HG03139 (cell line): ENCODE data around the gene SCAMP4.
A peak's percentile ranks its signal among the peaks of the same experiment; 100 is the strongest.
"Not testable (repeated sequence)": the region's sequence is repeated elsewhere in the genome, so short reads cannot be mapped to it uniquely, and the experiment has no call there.

Experiments used
- ATAC-seq: cut with Tn5 transposase; IDR thresholded peaks from one replicate; pipeline ENCODE4 v1.9.1; 2021; ENCODE audit not compliant: unreplicated experiment

SCAMP4 gene

DNA sequence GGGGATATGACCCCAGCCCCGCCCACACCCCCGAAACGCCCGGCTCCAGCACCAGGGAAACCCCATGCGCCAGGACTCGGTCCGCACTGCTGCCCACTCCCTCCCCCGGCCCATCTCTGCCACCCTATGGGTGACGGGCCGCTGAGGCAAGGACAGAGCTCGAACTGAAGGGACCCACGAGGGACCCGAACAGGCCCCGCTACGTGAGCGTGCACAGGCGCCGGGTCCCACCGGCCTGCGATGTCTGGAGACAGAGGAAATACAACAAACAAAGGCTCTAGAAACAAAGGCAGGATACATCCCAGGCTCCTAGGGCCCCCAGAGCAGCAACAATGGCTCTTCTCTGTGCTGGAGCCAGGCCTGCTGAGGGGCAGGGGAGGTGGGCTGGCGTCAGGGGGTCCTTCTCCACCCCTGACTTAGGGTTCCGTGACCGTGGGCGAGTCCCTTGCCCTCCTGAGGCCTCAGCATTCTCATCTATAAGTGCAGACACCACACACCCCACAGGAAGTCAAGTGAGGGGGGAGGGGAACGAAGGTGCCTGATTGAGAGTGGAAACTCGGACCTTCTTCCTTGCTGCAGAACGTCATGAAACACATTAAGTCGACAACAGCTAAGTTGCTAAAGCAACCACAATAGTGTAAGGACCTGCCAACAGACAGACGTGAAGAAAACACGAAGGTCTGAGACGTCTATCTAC is 23.0 kb upstream of the SCAMP4 start:
- ATAC-seq, result no peak

DNA sequence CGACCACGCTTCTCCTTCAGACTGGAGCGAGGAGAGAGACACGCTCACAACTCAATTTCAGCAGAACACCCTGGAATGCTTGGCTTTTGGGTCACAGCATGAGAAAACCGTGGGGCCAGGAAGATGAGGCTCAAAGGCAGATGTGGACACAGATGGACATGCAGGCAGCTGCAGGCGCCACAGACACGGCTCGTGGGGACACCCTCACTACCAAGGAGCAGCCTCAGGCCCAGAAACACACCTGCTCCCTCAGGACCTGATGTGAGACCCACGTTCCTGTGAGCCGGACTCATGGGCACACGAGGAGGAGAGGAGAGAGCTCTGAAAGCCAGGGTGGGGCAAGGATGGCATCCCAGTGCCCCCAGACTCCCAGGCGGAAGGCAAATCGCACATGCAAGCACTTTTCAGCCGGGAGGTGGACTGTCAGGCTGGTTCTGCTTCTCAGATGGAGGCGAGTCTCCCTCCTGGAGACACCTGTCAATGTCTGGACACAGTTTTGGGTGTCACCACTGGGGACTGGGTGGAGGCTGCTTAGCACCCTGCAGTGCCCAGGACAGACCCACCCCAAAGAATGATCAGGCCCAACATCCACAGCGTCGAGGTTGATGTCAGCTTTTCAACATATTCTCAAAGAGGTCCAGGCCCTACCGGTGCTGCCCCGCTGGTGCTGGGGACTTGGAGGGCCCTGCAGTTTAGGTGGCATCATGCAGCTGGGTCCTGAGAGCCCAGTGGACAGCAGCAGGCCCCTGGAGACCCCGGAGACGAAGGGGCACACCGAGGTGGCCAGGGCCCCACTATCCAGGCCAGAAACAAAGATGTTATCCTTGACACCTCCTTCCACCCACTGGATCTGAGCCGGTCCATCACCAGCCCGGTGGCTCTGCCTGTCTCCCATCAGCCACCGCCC is 22.2 kb upstream of the SCAMP4 start:
- no peak for ATAC-seq

DNA sequence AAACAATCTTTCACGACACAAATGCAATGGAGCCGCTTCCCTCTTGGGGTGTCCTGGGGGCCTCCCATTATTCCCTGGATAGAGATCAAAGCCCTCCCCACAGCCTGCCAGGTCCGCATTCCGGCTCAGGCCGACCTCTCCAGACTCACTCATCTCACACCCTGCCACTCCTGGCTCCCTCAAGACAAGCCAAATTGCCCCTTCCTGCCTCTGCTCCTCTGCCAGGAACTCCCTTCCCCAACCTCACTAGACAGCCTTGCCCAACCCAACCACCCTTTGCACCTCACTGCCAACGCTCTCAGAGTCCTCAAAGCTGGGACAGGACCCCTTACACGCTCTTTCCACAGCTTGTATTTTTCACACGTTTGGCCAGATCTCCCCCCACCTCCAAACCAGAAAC is 21.4 kb upstream of the SCAMP4 start:
- ATAC-seq, result no peak

DNA sequence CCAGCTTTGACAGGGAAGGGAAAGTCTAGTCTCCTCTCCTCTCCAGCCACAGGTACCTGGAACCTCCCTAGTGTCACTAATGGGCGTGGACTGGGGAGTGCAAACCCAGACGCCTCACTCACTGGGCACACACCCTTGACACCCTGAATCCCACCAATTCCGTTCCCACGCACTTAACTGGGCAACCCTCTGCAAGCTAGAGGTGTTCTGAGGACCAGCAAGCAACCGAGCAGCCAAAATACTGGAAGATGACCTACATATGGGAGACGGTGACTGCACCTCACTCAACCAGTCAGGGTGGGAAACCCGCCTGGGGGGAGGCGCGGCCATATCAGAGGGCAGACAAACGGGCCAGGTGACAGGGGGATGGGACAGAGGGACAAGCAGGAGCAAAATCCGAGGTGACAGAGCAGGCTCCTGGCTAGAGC is 20.9 kb upstream of the SCAMP4 start:
- no peak for ATAC-seq

DNA sequence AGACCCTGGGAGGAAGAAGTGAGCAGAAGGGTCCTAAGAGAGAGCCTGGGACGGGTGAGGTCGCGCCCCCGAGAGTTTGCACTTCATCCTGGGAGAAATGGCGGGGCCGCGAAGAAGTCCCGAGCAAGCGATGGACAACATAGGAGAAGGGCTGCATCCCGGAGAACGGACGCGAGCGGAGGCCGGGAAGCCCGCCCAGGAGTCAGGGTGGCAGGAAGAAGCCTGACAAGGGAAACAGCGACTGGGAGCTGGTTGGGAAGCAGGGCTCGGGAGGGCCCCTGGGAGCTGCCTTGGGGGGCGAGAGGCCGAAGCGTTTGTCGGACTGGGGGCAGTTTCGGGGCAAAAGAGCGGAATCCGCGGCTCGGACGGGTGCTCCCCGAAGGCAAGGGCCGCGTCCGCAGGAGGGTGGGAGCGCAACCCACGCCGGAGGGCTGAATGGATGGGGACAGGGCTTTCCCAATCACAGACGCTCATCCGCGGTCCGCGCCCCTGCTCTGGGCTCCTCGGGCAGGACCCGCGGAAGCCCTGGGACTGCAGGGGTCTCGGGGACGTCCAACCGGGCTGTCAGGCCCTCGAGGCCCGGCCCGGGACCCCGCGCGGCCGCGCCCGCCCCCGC is 20.4 kb upstream of the SCAMP4 start:
- peak; percentile 13 for ATAC-seq

DNA sequence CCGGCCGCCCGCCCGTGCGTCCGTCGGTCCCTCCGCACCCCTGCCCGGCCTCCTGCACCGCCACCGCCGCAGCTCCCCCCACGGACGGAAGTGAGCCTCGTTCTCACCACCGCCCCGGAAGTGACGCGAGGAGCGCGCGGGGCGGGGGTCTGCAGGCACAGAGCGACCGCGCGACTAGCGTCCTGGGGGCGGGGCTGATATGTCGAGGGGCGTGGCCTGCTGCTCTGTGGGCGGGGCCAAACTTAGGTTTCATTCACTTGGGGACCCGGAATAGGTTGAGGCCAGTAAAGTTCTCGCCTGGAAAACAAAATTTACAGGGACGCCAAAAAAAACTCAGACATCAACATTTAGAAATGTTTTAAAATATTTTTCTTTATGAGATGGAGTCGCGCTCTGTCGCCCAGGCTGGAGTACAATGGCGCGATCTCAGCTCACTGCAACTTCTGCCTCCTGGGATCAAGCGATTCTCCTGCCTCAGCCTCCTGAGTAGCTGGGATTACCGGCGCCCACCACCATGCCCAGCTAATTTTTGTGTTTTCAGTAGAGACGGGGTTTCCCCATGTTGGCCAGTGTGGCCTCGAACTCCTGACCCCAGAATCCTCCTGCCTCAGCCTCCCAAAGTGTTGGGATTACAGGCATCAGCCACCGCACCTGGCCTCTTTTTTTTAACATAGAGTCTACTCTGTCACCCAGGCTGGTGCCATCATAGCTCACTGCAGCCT is 19.6 kb upstream of the SCAMP4 start, which contains the start of gene ABHD17A:
TSS of gene ABHD17A (minus strand) at position 99 of the 722 bp plus-strand sequence. CDS start 3,930 bp downstream, outside the sequence.
- ATAC-seq, result peak; percentile 81

DNA sequence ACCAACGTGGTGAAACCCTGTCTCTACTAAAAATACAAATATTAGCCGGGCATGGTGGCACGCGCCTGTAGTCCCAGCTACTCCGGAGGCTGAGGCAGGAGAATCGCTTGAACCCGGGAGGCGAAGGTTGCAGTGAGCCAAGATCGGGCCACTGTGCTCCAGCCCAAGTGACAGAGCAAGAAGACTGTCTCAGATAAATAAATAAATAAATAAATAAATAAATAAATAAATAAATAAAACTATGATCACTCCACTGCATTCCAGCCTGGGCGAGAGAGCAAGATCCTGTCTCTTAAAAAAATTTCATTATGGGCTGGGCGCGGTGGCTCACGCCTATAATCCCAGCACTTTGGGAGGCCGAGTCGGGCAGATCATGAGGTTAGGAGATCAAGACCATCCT is 18.8 kb upstream of the SCAMP4 start:
- ATAC-seq, result not testable (repeated sequence)

DNA sequence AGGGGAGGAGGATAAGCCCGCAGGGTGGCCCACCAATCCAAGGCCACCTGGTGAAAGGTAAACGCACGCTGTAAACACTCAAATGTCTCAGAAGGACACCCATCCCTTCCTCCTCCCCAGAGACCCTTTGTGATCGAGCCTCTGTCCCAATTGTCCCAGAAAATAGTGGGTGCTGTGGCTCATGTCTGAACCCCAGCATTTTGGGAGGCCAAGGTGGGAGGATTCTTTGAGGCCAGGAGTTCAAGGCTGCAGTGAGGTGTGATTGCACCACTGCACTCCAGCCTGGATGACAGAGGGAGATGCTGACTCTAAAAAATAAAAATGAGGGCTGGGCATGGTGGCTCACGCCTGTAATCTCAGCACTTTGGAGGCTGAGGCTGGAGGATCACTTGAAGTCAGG is 16.8 kb upstream of the SCAMP4 start:
- no peak for ATAC-seq

DNA sequence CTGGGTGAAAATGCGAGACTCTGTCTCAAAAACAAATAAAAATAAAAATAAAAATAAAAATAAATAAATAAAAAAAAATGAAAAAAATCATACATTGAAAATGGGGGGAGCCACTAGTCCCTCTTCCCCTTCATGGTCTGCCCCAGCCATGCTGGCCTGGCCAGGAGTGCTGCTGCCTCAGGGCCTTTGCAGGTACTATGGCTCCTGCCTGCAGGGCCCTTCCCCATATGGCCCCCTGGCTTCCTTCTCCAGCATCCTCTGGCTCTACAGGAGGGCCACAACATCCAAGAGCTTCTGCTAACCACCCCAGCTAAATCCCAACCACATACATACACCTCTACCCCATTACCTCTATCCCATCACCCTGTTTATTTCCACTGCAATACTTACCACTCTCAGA is 15.3 kb upstream of the SCAMP4 start:
- no peak for ATAC-seq

DNA sequence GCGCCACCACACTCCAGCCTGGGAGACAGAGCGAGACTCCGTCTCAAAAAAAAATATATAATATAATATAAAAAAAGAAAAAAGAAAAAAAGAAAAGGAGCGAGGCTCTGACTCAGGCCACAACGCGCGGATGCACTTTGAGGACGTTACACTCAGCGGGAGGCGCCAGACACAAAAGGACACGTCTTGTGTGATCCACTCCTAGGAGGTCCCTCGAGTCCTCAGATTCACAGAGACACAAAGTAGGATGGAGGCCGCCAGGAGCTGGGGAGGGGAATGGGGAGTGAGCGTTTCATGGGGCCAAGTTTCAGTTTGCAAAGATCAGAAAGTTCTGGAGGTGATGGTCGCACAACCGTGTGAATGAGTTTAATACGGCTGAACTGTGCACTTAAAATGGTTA is 11.4 kb upstream of the SCAMP4 start:
- ATAC-seq, result no peak

DNA sequence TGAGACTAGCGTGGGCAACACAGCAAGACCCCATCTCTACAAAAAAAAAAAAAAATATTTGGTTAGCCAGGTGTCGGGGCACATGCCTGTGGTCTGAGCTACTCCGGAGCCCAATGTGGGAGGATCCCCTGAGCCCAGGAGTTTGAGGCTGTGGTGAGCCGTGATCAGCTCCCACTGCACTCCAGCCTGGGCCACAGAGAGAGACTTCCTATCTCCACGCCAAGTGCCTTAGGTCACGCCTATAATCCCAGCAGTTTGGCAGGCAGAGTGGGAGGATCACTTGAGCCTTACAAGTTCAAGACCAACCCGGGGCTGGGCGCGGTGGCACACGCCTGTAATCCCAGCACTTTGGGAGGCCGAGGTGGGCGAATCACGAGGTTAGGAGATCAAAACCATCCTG is 8.7 kb upstream of the SCAMP4 start:
- ATAC-seq, result no peak

DNA sequence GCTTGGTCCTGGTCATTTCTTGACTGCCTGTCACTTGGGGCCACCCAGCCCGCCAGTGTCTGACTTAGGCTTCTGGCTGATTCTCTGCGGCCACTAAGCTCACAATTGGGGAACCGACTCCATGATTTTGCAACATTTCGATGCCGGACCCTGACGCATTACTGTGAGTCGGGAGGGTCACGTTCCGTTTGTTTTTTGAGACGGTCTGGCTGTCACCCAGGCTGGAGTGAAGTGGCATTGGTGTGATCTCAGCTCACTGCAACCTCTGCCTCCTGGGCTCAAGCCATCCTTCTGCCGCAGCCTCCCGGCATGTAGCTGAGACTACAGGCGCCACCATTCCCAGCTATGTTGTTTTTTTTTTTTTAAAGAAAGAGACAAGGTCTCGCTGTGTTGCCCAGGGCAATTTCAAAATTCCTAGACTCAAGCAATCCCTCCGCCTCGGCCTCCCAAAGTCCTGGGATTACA is 3.2 kb upstream of the SCAMP4 start:
- no peak for ATAC-seq

DNA sequence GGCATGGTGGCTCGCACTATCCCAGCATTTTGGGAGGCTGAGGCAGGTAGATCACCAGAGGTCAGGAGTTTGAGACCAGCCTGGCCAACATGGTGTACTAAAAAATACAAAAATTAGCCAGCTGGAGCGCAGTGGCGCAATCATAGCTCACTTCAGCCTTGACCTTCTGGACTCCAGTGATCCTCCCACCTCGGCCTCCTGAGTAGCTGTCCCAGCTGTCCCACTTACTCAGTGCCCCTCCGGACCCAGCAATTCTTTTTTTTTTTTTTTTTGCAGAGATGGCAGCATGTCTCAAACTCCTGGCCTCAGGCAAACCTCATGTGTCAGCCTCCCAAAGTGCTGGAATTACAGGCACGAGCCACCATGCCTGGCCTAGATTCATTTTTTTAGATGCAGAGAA is 2.3 kb upstream of the SCAMP4 start:
- no peak for ATAC-seq

DNA sequence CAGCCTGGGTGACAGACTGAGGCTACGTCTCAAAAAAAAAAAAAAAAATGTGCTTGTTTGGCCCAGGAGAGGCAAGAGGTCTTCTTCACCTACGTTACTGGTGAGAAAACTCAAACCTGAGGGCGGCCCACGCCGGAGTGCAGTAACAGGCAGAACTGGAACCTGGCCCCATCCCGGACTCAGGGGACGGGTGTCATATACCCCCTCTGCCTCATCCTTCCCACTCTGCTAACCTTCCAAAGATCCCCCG is 414 bp upstream of the SCAMP4 start:
- peak; percentile 6 for ATAC-seq

DNA sequence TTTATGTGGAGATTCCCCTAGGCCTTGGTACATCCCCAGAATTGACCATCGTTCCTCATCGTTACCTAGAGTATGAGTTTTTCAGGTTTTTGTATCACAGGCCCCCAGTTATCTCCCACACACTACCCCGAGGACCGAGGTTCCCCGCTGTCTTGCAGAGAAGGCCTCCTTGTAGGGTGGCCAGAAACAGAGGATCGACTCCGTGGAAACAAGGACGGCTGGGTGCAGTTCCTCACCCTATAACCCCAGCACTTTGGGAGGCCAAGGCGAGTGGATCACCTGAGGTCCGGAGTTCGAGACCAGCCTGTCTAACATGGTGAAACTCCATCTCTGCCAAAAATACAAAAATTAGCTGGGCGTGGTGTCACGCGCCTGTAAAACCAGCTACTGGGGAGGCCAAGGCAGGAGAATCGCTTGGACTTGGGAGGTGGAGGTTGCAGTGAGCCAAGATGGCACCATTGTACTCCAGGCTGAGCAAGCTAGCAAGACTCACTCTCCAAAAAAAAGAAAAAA is 720 bp downstream of the SCAMP4 start:
- ATAC-seq, result no peak

DNA sequence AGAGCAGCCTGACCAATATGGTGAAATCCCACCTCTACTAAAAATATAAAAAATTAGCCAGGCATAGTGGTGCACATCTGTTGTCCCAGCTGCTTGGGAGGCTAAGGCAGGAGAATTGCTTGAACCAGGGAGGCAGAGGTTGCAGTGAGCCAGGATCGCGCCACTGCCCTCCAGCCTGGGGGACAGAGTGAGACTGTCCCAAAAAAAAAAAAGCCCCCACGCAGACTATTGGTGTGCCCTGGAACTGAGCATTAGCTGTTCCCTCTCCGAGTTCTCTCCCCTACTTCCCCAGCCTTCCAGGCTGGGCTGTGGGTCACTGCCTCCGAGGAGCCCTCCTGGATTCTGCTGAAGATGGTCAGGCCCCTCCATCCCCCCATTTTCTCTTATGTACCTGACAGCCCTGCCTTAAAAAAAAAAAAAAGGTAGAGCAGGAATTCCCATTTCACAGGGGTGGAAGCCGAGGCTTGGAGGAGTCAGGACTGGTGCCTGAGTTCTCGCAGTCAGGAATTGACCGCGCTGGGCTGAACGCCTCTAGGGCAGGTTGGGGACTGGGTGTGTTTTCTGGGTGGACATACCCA is 1.9 kb downstream of the SCAMP4 start:
- ATAC-seq, result no peak

DNA sequence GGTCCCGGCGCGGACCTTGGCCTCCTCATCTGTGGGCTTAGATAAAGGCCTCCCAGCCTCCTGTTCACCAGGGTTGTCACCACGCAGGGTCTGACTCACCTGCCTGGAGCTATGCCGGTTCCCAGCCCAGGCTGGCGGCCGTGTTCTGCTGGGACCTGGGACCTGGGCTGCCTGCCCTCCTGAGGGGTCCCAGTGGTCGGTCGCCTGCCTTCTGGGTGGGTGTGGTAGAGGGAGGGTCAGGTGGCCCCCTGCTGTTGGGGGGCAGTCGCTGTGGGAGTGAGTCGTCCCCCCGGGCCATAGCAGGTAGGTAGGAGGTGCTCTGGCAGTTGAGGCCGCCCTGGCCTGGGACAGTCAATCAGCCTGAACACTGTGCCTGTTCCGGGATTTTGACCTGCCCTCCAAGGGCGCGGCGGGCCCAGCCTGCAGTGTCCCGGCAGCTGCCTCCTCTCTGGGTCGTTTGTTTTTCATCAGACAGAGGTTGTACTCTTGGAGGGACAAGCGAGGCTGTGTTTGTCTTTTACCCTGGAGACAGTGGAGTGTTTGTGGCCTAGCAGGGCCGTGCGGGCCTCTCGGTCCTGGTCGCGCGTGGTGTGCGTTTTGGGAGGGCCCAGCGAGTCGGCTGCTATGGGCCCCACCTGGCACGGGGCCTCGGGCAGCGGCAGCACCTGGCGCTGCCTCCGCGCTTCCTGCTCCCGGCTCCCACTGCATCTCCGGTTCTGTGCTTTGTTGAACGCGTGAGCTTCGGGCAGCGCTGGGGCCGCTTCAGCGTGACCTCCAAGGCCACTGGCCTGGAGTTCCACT is 2.6 kb downstream of the SCAMP4 start:
- ATAC-seq, result no peak

DNA sequence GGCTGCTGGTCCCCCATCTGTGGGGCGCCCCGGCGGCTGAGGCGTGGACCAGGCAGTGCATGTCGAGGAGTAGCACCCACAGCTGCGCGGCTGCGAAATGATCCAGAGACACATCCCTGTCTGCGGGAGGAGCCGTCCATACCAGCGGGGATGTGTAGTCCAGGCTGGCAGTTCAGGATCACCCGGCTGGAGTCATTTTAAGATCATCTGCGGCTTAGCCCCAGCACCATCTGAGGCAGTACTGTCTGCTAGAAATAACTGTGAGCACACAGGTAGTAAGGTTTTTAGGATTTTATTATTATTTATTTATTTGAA is 3.1 kb downstream of the SCAMP4 start:
- no peak for ATAC-seq

DNA sequence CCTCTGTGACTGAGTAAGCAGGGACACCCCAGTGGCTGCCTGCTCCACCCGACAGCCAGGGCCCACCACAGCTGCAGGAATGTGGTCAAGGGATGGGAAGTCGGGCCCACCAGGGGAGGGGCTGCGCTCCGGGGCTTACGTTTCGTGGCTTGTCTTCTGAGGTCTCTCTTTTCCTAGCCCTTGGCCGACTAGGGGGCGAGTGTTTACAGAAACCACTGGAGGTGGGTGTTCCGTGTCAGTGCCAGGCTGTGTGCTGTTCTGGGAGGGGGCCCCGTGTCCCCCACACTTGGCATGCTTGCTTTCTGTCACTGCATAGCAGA is 4.5 kb downstream of the SCAMP4 start:
- ATAC-seq, result no peak

DNA sequence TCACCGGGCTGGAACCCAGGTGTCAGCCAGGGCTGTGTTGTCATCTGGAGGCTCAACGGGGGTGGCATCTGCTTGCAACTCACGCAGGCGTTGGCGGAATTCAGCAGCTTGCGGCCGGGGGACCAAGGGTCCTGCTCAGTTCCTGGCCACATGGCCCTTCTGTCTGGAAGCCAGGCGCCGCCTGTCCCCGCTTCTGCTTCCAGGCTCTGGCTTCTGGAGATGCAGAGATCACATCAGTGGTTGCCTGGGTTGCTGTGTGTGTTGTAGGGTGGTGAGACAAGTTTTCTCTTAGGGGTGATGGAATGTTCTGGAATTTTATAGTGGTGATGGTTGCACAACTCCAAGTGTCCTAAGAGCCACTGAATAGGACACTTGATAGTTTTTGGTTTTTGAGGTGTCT is 5.0 kb downstream of the SCAMP4 start:
- no peak for ATAC-seq
